ENCODE measurements around the gene SKAP1. TPM values are rescaled to one million over a fixed set of nuclear protein-coding genes. Genes with fewer than 3 reads are reported as not detected.
"Not testable (repeated sequence)": the region's sequence is repeated elsewhere in the genome, so short reads cannot be mapped to it uniquely, and the experiment has no call there.

SKAP1 gene
- total RNA-seq, 4 donors from 2014 or later = 0.33 to 2.1 (median 1.0) TPM

DNA sequence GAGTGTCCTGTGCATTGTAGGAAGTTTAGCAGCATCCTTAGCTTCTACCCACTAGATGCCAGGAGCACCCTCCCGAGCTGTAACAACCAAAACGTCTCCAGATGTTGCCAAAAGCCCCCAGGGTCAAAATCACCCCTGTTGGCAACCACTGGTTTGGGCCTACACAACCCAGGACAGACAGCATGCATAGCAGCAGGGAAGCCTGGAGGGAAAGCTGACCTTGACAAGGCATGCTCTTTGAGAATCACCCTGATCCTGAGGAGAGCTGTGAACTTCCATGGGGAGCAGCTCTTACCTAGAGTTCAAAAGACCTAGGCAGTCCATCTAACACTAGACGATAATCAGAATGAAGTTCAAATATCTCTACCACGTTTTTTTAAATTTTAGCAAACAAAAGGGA is 9.2 kb downstream of the SKAP1 start:
- Histone ChIP-seq H3K27ac (no peak overlapping the region), H3K4me3 (replicated peaks in 1 of 3) (no peak overlapping the region), H3K4me1 (no peaks in the 10 kb centered on the region), H3K36me3 (no peaks in the 10 kb centered on the region), H3K27me3 (no peaks in the 10 kb centered on the region), H3K9me3 (no peaks in the 10 kb centered on the region)
- intact Hi-C loops (cut with DNase I) = no loop called here
- TF ChIP-seq POLR2A (IDR thresholded peaks at IDR 0.05) = no peak
- TF ChIP-seq, protein P1, sequence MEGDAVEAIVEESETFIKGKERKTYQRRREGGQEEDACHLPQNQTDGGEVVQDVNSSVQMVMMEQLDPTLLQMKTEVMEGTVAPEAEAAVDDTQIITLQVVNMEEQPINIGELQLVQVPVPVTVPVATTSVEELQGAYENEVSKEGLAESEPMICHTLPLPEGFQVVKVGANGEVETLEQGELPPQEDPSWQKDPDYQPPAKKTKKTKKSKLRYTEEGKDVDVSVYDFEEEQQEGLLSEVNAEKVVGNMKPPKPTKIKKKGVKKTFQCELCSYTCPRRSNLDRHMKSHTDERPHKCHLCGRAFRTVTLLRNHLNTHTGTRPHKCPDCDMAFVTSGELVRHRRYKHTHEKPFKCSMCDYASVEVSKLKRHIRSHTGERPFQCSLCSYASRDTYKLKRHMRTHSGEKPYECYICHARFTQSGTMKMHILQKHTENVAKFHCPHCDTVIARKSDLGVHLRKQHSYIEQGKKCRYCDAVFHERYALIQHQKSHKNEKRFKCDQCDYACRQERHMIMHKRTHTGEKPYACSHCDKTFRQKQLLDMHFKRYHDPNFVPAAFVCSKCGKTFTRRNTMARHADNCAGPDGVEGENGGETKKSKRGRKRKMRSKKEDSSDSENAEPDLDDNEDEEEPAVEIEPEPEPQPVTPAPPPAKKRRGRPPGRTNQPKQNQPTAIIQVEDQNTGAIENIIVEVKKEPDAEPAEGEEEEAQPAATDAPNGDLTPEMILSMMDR (IDR thresholded peaks at IDR 0.05) = no peak
- 78 to 88% methylated on average over 2 to 4 of the region's 4 CpGs for WGBS, 2 donors
- DNase-seq = no peak

DNA sequence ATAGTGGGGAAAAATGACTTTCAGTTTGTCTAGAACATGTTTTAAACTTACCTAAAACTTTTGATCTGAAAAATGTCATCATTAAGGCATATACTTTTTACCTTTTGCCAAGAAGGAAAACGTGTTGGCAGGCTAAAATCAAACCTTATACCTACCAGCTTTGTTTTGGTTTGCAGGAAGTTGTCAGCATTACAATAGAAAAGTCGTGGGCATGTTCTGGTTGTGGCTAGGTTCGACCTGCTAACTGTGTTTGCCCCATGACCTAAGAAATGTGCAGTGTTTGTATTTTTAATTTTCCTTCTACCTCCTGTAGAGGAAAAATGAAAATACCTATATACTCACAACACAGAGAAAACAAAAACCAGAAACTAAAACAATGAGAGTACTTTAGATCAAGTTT is 13.0 kb downstream of the SKAP1 start:
- Histone ChIP-seq H3K9me3 (no peaks in the 10 kb centered on the region), H3K36me3 (no peaks in the 10 kb centered on the region), H3K27me3 (no peaks in the 10 kb centered on the region), H3K27ac (no peak overlapping the region), H3K4me1 (no peaks in the 10 kb centered on the region), H3K4me3 (replicated peaks in 1 of 3) (no peak overlapping the region)
- 23 to 27% methylated on average over 3 of the region's 3 CpGs for WGBS, 2 donors
- intact Hi-C loops (cut with DNase I) = no loop called here
- no peak for TF ChIP-seq POLR2A (IDR thresholded peaks at IDR 0.05)
- TF ChIP-seq, protein P1 (IDR thresholded peaks at IDR 0.05) = no peak
- DNase-seq = no peak

DNA sequence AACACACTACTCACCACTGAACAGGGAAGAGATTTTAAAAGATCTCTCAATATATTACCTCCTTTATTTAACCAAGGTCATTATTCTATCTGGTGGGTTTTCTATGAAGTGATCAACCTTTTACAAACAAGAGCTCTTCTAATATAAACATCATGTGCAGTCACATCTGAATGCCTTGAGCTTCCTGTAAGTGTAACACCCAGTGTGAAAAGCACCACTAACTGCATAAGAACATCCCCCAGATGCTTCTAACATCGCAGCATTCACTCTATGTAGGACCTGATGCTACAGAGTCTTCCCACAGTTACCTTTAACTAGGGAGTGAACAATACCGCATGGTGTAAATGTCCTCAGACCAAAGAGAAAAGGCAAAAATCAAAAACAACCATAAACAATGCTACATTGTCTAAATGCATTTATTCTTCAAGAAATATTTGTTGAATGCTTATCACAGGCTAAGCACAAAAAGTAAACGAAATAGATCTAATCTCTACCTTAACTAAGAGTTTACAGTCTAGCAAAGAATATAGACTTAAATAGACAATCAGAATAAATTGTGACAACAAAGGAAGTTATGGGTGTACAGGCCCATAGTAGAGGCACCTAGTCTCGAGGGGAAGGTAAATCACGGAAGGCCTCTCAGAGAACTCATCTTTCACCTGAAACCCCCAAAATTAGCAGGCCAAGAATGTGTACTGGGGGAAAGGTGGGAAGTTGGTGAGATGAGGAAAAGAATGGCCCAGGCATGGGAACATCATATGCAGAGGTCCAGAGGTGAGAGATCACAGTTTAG is 16.2 kb downstream of the SKAP1 start:
- Histone ChIP-seq H3K4me3 (replicated peaks in 1 of 3) (no peak overlapping the region), H3K36me3 (no peaks in the 10 kb centered on the region), H3K27ac (no peak overlapping the region), H3K9me3 (no peaks in the 10 kb centered on the region), H3K4me1 (no peaks in the 10 kb centered on the region), H3K27me3 (peaks cover under 1% of the 10 kb centered on the region)
- 79 to 89% methylated on average over 5 of the region's 5 CpGs for WGBS, 2 donors
- intact Hi-C loops (cut with DNase I) = no loop called here
- no peak for TF ChIP-seq POLR2A (IDR thresholded peaks at IDR 0.05)
- TF ChIP-seq, protein P1 (IDR thresholded peaks at IDR 0.05) = no peak
- DNase-seq = no peak

DNA sequence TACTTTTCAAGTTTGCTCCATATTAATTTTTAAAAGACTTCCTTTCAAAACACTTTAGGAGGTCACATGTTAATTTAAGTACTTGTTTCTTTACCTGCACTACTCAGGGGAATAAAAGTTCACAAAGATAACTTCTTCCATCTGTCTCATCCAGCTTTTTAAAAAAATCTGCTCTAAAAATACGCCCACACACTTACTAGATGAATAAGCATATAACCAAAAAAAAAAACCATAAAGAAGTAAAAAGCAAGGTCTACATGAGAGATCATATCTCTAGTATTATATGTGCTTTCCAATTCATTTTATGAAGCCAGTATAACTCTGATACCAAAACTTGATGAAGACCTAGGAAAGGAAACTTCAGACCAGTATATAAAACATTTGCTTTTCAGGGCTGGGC is 17.2 kb downstream of the SKAP1 start:
- WGBS, 2 donors = 77 to 90% methylated on average over 1 of the region's 1 CpG
- Histone ChIP-seq H3K4me1 (no peaks in the 10 kb centered on the region), H3K27me3 (peaks cover 3% of the 10 kb centered on the region), H3K27ac (no peak overlapping the region), H3K36me3 (no peaks in the 10 kb centered on the region), H3K4me3 (replicated peaks in 1 of 3) (no peak overlapping the region), H3K9me3 (no peaks in the 10 kb centered on the region)
- intact Hi-C loops (cut with DNase I) = no loop called here
- no peak for TF ChIP-seq POLR2A (IDR thresholded peaks at IDR 0.05)
- TF ChIP-seq, protein P1 (IDR thresholded peaks at IDR 0.05) = no peak
- DNase-seq = no peak

DNA sequence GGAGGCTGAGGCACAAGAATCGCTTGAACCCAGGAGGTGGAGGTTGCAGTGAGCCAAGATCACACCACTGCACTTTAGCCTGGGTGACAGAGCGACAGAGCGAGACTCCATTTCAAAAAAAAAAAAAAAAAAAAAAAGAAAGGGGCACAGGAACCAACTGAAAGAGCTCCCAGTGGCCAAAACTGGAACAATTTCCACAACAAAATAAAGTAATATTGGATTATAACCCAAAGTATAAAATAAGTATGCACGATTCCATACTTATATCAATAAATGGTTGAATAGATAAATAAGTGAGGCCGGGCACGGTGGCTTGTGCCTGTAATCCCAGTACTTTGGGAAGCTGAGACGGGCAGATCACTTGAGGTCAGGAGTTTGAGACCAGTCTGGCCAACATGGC is 19.2 kb downstream of the SKAP1 start:
- H3K36me3 ChIP-seq; intact Hi-C loops (cut with DNase I); DNase-seq; H3K27me3 ChIP-seq; H3K27ac ChIP-seq; H3K9me3 ChIP-seq; H3K4me3 ChIP-seq (replicated peaks in 1 of 3); H3K4me1 ChIP-seq: not testable (repeated sequence)
- 97% methylated on average over 7 of the region's 7 CpGs for WGBS, 2 donors

All from thyroid gland (tissue), 4 donors.